ENCODE data around the gene SLC25A41. TPM values are rescaled to one million over a fixed set of nuclear protein-coding genes. Genes with fewer than 3 reads are reported as not detected.
A peak's percentile ranks its signal among the peaks of the same experiment; 100 is the strongest.

SLC25A41 gene
- total RNA-seq, 2 experiments from 2014 or later: 0.30 to 0.50 TPM

DNA sequence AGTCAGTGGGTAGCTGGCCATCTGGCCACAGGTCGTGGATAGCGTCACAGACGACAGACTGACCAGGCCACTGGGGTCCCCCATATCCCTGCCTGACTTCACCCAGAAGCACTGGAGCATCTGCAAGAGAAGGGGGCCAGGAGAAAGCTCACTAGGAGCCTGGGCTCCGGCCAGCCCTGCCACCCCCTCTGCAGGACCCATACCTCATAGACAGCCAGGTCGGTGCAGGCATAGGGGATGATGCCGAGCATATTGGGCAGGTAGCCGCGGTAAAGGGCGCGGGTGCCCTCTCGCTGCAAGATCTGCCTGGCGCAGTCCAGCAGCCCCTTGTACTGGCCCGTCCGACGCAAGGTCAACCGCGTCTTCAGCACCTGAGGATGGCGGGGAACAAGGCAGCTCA, 6.4 kb downstream of the SLC25A41 start:
- no peaks in the 10 kb centered on the region for H3K9me3 Mint-ChIP-seq
- ATAC-seq (ENCODE audit: poor library complexity): no peak
- peak in 1 of 14 experiments; percentile 36 for DNase-seq
- Histone ChIP-seq H3K36me3 (ENCODE audit: insufficient read depth, low read length) (peaks cover 3% of the 10 kb centered on the region), H3K4me1 (ENCODE audit: insufficient read depth, low read length) (peaks cover 39% of the 10 kb centered on the region), H3K4me3 (ENCODE audit: low read length) (no peak overlapping the region), H3K27me3 (ENCODE audit: control insufficient read depth in 1 of 2, insufficient read depth in 2 of 2, low read length in 2 of 2) (no peaks in the 10 kb centered on the region), H3K27ac (ENCODE audit: low read depth in 1 of 2, low read length in 2 of 2) (no peak overlapping the region), H3K9me3 (ENCODE audit: control insufficient read depth in 1 of 2, insufficient read depth in 1 of 2, low read length in 2 of 2) (peaks cover 0 to 6% of the 10 kb centered on the region in 2 experiments)
- no peak overlapping the region for H3K27ac Mint-ChIP-seq
- TF ChIP-seq, protein P1, sequence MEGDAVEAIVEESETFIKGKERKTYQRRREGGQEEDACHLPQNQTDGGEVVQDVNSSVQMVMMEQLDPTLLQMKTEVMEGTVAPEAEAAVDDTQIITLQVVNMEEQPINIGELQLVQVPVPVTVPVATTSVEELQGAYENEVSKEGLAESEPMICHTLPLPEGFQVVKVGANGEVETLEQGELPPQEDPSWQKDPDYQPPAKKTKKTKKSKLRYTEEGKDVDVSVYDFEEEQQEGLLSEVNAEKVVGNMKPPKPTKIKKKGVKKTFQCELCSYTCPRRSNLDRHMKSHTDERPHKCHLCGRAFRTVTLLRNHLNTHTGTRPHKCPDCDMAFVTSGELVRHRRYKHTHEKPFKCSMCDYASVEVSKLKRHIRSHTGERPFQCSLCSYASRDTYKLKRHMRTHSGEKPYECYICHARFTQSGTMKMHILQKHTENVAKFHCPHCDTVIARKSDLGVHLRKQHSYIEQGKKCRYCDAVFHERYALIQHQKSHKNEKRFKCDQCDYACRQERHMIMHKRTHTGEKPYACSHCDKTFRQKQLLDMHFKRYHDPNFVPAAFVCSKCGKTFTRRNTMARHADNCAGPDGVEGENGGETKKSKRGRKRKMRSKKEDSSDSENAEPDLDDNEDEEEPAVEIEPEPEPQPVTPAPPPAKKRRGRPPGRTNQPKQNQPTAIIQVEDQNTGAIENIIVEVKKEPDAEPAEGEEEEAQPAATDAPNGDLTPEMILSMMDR (IDR thresholded peaks at IDR 0.05): no peak
- ChIA-PET CTCF (no interaction called here), POLR2A (interaction anchor here (3.3 kb wide), 1 partner anchor 66 kb away, joined by 53 read pairs; the partner anchor contains the start of gene CLPP)
- H3K36me3 Mint-ChIP-seq (ENCODE audit: low read depth): peaks cover 14% of the 10 kb centered on the region
- H3K4me3 Mint-ChIP-seq: no peak overlapping the region
- H3K4me1 Mint-ChIP-seq (ENCODE audit: low read depth): peaks cover 36% of the 10 kb centered on the region
- no peaks in the 10 kb centered on the region for H3K27me3 Mint-ChIP-seq
- intact Hi-C loops (cut with DNase I, micrococcal nuclease): no loop called here

DNA sequence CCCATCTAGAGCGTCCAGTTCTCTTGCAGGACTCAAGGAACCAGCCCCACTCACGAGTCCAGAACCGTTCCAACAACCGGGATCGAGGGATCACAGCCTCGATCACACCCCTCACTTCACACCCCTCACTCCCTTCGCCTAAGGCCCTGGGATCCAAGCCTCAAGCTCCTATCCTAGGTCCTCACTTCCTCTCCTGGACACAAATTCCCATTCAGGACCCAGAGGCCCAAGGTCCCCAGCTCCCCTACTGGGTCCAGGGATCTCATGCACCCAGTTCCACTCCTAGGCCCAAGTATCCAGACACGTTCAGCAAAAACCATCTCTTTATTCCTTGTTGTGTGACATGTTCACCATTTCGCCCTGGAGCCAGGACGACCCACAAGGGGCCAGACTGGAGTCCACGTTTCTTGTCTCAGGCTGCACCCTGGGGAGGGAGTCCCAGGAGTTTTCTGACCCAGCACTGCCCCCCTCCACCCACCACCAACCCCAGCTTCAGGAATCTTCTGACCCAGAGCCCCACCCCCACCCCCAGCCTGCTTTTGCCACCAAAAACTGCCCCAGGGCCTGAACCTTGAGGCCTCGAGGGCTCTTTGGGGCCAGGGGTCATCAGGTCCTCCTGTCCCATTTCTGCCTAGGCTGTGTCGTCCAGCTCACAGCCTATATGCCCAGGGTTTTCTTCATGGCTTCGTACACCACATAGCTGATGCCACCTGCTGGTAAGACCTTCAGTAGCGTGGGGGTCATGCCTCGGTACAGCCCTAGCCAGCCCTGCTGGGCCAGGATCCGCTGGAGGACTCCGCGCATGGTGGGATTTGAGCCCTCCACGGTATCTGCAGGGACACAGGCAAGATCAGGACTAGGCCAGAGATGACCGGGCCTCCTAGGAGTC, 7.6 kb downstream of the SLC25A41 start:
- ChIA-PET POLR2A (interaction anchor here (1.4 to 3.6 kb wide), 9 partner anchors 28 to 644 kb away, joined by 3 to 53 read pairs (median 10); partner anchors contain the start of genes ALKBH7, CLPP, DENND1C and GTF2F1), CTCF (no interaction called here)
- H3K4me1 ChIP-seq (ENCODE audit: insufficient read depth, low read length): peaks cover 48% of the 10 kb centered on the region
- DNase-seq (peak in 3 of 14 experiments; percentile 10 to 56 (median 28)), ATAC-seq (ENCODE audit: poor library complexity) (no peak)
- H3K4me3 ChIP-seq (ENCODE audit: low read length): peak overlapping the region; percentile 46
- peaks cover 15% of the 10 kb centered on the region for H3K36me3 ChIP-seq (ENCODE audit: insufficient read depth, low read length)
- H3K9me3 Mint-ChIP-seq: no peaks in the 10 kb centered on the region
- H3K36me3 Mint-ChIP-seq (ENCODE audit: low read depth): peaks cover 25% of the 10 kb centered on the region
- intact Hi-C loops (cut with DNase I, micrococcal nuclease): loop anchor here (1.0 to 2.0 kb wide), 4 partner anchors 33 to 54 kb away; partner anchors contain the start of genes ALKBH7 (in 2 of the 2) and GTF2F1 (in 1 of the 2)
- peaks cover 37% of the 10 kb centered on the region for H3K4me1 Mint-ChIP-seq (ENCODE audit: low read depth)
- peak overlapping the region; percentile 75 to 87 for H3K27ac ChIP-seq (ENCODE audit: low read depth in 1 of 2, low read length in 2 of 2)
- H3K4me3 Mint-ChIP-seq: peak overlapping the region; percentile 90
- TF ChIP-seq, protein P1 (IDR thresholded peaks at IDR 0.05): no peak
- peaks cover 0 to 6% of the 10 kb centered on the region in 2 experiments for H3K9me3 ChIP-seq (ENCODE audit: control insufficient read depth in 1 of 2, insufficient read depth in 1 of 2, low read length in 2 of 2)
- no peaks in the 10 kb centered on the region for H3K27me3 Mint-ChIP-seq
- peak overlapping the region; percentile 81 for H3K27ac Mint-ChIP-seq
- H3K27me3 ChIP-seq (ENCODE audit: control insufficient read depth in 1 of 2, insufficient read depth in 2 of 2, low read length in 2 of 2): no peaks in the 10 kb centered on the region

DNA sequence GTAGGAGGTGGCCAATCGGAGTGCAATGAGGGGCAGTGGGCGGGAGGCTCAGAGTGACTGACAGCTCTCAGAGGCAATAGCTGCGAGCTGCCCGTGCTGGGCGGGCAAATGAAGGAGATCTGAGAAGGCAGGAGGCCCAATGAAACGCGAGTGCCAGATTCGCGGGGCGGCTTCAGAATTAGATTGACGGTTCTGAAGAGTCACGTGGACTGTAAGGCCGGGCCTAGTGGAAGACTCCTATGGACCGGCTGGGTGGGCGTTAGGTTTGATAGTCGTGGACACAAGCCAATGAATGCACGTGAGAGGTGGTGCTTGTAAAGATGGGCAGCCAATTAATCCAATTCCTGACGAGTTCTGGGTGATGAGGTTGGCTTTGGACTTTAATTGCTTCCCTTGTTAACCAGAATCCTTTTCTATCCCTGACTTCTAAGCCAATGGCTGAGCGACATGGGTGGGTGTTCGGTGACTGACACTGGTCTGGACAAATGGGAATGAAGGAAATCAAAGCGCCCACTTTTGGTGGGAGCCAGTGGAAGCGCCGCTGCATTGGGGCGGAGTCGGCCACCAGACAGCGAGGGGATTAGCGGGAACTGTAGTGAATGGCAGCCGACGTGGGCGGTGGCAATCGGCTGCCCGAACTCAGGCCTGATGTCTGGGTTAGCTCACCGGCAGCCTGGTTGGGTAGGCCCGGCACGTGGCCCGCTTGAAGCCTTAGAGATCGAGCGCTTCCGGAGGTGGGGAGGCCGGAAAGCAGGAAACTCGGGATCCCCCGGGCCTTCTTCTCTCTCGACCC, 8.4 kb downstream of the SLC25A41 start:
- Mint-ChIP-seq H3K36me3 (ENCODE audit: low read depth) (peaks cover 34% of the 10 kb centered on the region), H3K27me3 (no peaks in the 10 kb centered on the region), H3K4me1 (ENCODE audit: low read depth) (peaks cover 37% of the 10 kb centered on the region), H3K4me3 (peak overlapping the region; percentile 90), H3K27ac (peak overlapping the region; percentile 81), H3K9me3 (no peaks in the 10 kb centered on the region)
- ChIA-PET CTCF (no interaction called here), POLR2A (interaction anchor here (0.6 to 3.6 kb wide), 21 partner anchors 13 to 1518 kb away, joined by 3 to 53 read pairs (median 4); partner anchors contain the start of genes ALKBH7, CLPP, DENND1C and GPR108)
- peaks cover 48% of the 10 kb centered on the region for H3K4me1 ChIP-seq (ENCODE audit: insufficient read depth, low read length)
- intact Hi-C loops (cut with DNase I, micrococcal nuclease): loop anchor here (1.0 to 2.0 kb wide), 5 partner anchors 32 to 79 kb away; partner anchors contain the start of genes ALKBH7 (in 2 of the 2) and GTF2F1 (in 2 of the 2)
- H3K9me3 ChIP-seq (ENCODE audit: control insufficient read depth in 1 of 2, insufficient read depth in 1 of 2, low read length in 2 of 2): peaks cover 0 to 6% of the 10 kb centered on the region in 2 experiments
- ATAC-seq (ENCODE audit: poor library complexity) (peak; percentile 83), DNase-seq (peak; percentile 96 to 100 (median 98))
- peaks cover 23% of the 10 kb centered on the region for H3K36me3 ChIP-seq (ENCODE audit: insufficient read depth, low read length)
- peak overlapping the region; percentile 46 for H3K4me3 ChIP-seq (ENCODE audit: low read length)
- TF ChIP-seq, protein P1 (IDR thresholded peaks at IDR 0.05): no peak
- no peaks in the 10 kb centered on the region for H3K27me3 ChIP-seq (ENCODE audit: control insufficient read depth in 1 of 2, insufficient read depth in 2 of 2, low read length in 2 of 2)
- H3K27ac ChIP-seq (ENCODE audit: low read depth in 1 of 2, low read length in 2 of 2): peak overlapping the region; percentile 75 to 87
